Pancreas (tissue), 10 donors: ENCODE results near the gene FILIP1. TPM values are rescaled to one million over a fixed set of nuclear protein-coding genes. Genes with fewer than 3 reads are reported as not detected.

Experiments used
- ATAC-seq, 4 donors: fragments of 200-7000 bp; cut with Tn5 transposase; one replicate each; pipeline versions ENCODE4 v1.8.0 to v1.9.1; 2020; ENCODE audit warnings: mild to moderate bottlenecking in 4 of 4, moderate library complexity in 4 of 4
- DNase-seq, 6 donors: peaks; one replicate each; pipeline ENCODE4 v3.0.0-alpha.2; 2020
- FAIRE-seq: peaks from 2 replicates; lab custom pipeline; 2012; peaks lifted over from hg19 to GRCh38; lab: Jason Lieb, UNC
- H3K27ac ChIP-seq, 4 donors: fragments of 200-600 bp; sonication (generic); 1 replicate in 3 of 4; 2 replicates in 1 of 4; pipeline versions ENCODE4 v1.5.0 to v1.8.0; 2020
- H3K27me3 ChIP-seq, 4 donors: fragments of 200-600 bp; one replicate each; pipeline ENCODE4 v1.8.0; 2021
- H3K36me3 ChIP-seq, 3 donors: fragments of 200-600 bp; sonication (generic) in 1 of 3; one replicate each; pipeline versions ENCODE4 v1.5.0 to v1.8.0; 2020 to 2021
- H3K4me1 ChIP-seq, 3 donors: fragments of 200-600 bp; one replicate each; pipeline ENCODE4 v1.8.0; 2021
- H3K4me3 ChIP-seq, 4 donors: fragments of 200-600 bp; sonication (generic) in 2 of 4; one replicate each; pipeline versions ENCODE4 v1.5.0 to v1.8.0; 2020 to 2021
- H3K9me3 ChIP-seq, 4 donors: fragments of 200-600 bp; one replicate each; pipeline ENCODE4 v1.8.0; 2021
- CTCF ChIP-seq, 4 donors: fragments of 200-600 bp; sonication (generic) in 3 of 4; IDR thresholded peaks; one replicate each; pipeline versions ENCODE4 v1.5.0 to v1.8.0; 2021; ENCODE audit warnings: antibody characterized with exemption in 4 of 4
- WGBS, 2 donors: extraction: QIAGEN DNeasy Blood & Tissue Kit; methylation state at CpG; one replicate each; pipeline ENCODE4 v1.1.7; 2013; 5-methylcytosine and 5-hydroxymethylcytosine counted together
- intact Hi-C, 3 donors: fragments of 100-400 bp; cut with DNase I; formaldehyde crosslinking; loops; one replicate each; pipeline versions ENCODE4 v1.11.1 to v1.14.2; 2022
- polyA plus RNA-seq, 2 donors: library from polyadenylated mRNA; stranded (reverse); fragments of 200-250 nt; gene quantifications; one replicate each; pipeline ENCODE4 v1.2.3, GENCODE V29; 2013
- total RNA-seq, 6 donors: library from RNA; stranded (reverse); fragmentation: NEBNext Ultra II Directional in 4 of 6; extraction: Animal tissue kit (Norgen Biotek cat#: 25700) in 4 of 6; gene quantifications; one replicate each; pipeline versions ENCODE4 v1.2.1 to v1.2.4, GENCODE V29; 2021 to 2023
- donor health status: healthy with polysubstance abuse.
- donor health status: DM: no; HTN: no; CAD: no; lungs with moderate emphysema.
- donor health status: DM: no; HTN: no; CAD: no.
- donor health status: control.
- donor health status: control.
- donor health status: Bipolar disorder and iron deficiency.
- donor health status: DM: yes; HTN: yes; CAD: no.
- donor health status: DM: no; HTN: no; CAD: no.
- donor health status: DM: no; HTN: no; CAD: no.
- donor health status: DM: yes; HTN: yes; CAD: no.

Gene FILIP1
- total and polyA plus RNA-seq, 8 donors, result 0.33 to 3.6 (median 1.5) TPM

GRCh38 chr6:75272145-75272840 is 221.3 kb downstream of the FILIP1 start:
- peak in 2 of 4 donors; percentile 70 to 75 for ATAC-seq
- Histone ChIP-seq H3K4me1 (peaks cover 20 to 42% (median 30%) of the 10 kb centered on the region in 3 donors), H3K27me3 (no peaks in the 10 kb centered on the region), H3K27ac (peak overlapping the region in 3 of 4 donors; percentile 3 to 31 (median 25)), H3K9me3 (no peaks in the 10 kb centered on the region), H3K36me3 (no peaks in the 10 kb centered on the region), H3K4me3 (no peak overlapping the region)
- FAIRE-seq, result no peak
- intact Hi-C loops, result no loop called here
- no peak for TF ChIP-seq CTCF (IDR thresholded peaks at IDR 0.05)
- WGBS, 2 donors, result 91 to 92% methylated on average over 5 of the region's 5 CpGs
- peak in 2 of 6 donors; percentile 25 to 30 for DNase-seq

- intact Hi-C loops, result loop anchor here in 1 of 3 donors (10.0 kb wide), 1 partner anchor 266 kb away; no protein-coding TSS in a partner anchor
- no peak overlapping the region for H3K4me3 ChIP-seq
- ATAC-seq, result no peak
- WGBS, 2 donors, result 90 to 95% methylated on average over 4 of the region's 4 CpGs
- no peaks in the 10 kb centered on the region for H3K9me3 ChIP-seq
- H3K4me1 ChIP-seq, result peaks cover 20 to 42% (median 35%) of the 10 kb centered on the region in 3 donors
- H3K27me3 ChIP-seq, result no peaks in the 10 kb centered on the region
- peak overlapping the region in 1 of 4 donors; percentile 69 for H3K27ac ChIP-seq
- no peak for FAIRE-seq
- no peak for DNase-seq
- H3K36me3 ChIP-seq, result peaks cover 0 to 11% (median under 1%) of the 10 kb centered on the region in 3 donors
- no peak for TF ChIP-seq CTCF (IDR thresholded peaks at IDR 0.05)
These were observed 224.6 kb downstream of the FILIP1 start for GRCh38 chr6:75268988-75269354.

GRCh38 chr6:75268121-75268987 is 225.2 kb downstream of the FILIP1 start:
- Histone ChIP-seq H3K4me1 (peaks cover 15 to 35% (median 30%) of the 10 kb centered on the region in 3 donors), H3K36me3 (peaks cover 0 to 17% (median 7%) of the 10 kb centered on the region in 3 donors), H3K27ac (peak overlapping the region in 3 of 4 donors; percentile 25 to 69 (median 37)), H3K9me3 (no peaks in the 10 kb centered on the region), H3K4me3 (no peak overlapping the region), H3K27me3 (no peaks in the 10 kb centered on the region)
- peak in 3 of 4 donors; percentile 10 to 62 (median 58) for ATAC-seq
- WGBS, 2 donors, result 64 to 71% methylated on average over 5 of the region's 5 CpGs
- intact Hi-C loops, result loop anchor here in 1 of 3 donors (10.0 kb wide), 1 partner anchor 266 kb away; no protein-coding TSS in a partner anchor
- FAIRE-seq, result no peak
- no peak for TF ChIP-seq CTCF (IDR thresholded peaks at IDR 0.05)
- DNase-seq, result no peak

- WGBS, 2 donors, result 16 to 22% methylated on average over 4 of the region's 4 CpGs
- H3K9me3 ChIP-seq, result no peaks in the 10 kb centered on the region
- no peak for TF ChIP-seq CTCF (IDR thresholded peaks at IDR 0.05)
- peak overlapping the region in 2 of 4 donors; percentile 37 to 69 for H3K27ac ChIP-seq
- no peaks in the 10 kb centered on the region for H3K27me3 ChIP-seq
- peaks cover 6 to 28% (median 28%) of the 10 kb centered on the region in 3 donors for H3K4me1 ChIP-seq
- H3K36me3 ChIP-seq, result peaks cover 0 to 19% (median 10%) of the 10 kb centered on the region in 3 donors
- no peak overlapping the region for H3K4me3 ChIP-seq
- peak in 3 of 4 donors; percentile 42 to 64 (median 56) for ATAC-seq
- FAIRE-seq, result peak; percentile 41
- no peak for DNase-seq
- intact Hi-C loops, result loop anchor here in 1 of 3 donors (10.0 kb wide), 1 partner anchor 267 kb away; no protein-coding TSS in a partner anchor
These were observed 226.1 kb downstream of the FILIP1 start for GRCh38 chr6:75267461-75267860.
